NK-92 treated with Interleukin-12 subunit alpha and Interleukin-12 subunit beta, amount 100 ng/mL, for 24 hours (cell line): ENCODE data around the gene CHMP3.
"Not testable (repeated sequence)": the region's sequence is repeated elsewhere in the genome, so short reads cannot be mapped to it uniquely, and the experiment has no call there.

Source experiments
- DNase-seq: peaks from one replicate; lab custom pipeline; 2025; lab: John Stamatoyannopoulos, UW

The CHMP3 gene

DNA sequence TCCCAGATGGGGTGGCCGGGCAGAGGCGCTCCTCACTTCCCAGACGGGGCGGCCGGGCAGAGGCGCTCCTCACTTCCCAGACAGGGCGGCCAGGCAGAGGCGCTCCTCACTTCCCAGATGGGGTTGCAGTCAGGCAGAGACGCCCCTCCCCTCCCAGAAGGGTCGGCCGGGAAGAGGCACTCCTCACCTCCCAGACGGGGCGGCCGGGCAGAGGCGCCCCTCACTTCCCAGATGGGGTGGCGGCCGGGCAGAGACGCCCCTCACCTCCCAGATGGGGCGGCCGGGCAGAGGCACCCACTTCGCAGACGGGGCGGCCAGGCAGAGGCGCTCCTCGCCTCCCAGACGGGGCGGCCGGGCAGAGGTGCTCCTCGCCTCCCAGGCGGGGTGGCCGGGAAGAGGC lies 13.8 kb downstream of the CHMP3 start:
- not testable (repeated sequence) for DNase-seq

DNA sequence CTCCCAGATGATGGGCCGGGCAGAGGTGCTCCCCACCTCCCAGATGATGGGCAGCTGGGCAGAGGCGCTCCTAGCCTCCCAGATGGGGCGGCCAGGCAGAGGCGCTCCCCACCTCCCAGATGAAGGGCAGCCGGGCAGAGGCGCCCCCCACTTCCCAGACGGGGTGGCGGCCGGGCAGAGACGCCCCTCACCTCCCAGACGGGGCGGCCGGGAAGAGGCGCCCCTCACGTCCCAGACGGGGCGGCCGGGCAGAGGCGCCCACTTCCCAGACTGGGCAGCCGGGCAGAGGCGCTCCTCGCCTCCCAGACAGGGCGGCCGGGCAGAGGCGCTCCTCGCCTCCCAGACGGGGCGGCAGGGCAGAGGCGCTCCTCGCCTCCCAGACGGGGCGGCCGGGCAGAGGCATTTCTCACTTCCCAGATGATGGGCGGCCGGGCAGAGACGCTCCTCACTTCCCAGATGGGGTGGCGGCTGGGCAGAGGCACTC lies 14.3 kb downstream of the CHMP3 start:
- DNase-seq: not testable (repeated sequence)

DNA sequence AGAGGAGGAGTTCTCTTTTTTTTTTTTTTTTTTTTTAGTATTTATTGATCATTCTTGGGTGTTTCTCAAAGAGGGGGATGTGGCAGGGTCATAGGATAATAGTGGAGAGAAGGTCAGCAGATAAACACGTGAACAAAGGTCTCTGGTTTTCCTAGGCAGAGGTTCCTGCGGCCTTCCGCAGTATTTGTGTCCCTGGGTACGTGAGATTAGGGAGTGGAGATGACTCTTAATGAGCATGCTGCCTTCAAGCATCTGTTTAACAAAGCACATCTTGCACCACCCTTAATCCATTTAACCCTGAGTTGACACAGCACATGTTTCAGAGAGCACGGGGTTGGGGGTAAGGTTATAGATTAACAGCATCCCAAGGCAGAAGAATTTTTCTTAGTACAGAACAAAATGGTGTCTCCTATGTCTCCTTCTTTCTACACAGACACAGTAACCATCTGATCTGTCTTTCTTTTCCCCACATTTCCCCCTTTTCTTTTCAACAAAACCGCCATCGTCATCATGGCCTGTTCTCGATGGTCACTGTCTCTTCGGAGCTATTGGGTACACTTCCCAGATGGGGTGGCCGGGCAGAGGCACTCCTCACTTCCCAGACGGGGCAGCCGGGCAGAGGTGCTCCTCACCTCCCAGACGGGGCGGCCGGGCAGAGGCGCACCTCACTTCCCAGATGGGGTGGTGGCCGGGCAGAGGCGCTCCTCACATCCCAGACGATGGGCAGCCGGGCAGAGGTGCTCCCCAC lies 14.9 kb downstream of the CHMP3 start:
- DNase-seq: not testable (repeated sequence)

DNA sequence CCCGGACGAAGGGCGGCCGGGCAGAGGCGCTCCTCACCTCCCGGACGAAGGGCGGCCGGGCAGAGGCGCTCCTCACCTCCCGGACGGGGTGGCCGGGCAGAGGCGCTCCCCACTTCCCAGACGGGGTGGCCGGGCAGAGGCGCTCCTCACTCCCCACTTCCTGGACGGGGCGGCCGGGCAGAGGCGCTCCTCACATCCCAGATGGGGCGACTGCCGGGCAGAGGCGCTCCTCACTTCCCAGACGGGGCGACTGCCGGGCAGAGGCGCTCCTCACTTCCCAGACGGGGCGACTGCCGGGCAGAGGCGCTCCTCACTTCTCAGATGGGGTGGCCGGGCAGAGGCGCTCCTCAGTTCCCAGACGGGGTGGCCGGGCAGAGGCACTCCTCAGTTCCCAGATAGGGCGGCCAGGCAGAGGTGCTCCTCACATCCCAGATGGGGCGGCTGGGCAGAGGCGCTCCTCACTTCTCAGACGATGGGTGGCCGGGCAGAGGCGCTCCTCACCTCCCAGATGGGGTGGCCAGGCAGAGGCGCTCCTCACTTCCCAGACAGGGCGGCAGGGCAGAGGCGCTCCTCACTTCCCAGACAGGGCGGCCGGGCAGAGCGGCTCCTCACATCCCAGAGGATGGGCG lies 17.8 kb downstream of the CHMP3 start:
- not testable (repeated sequence) for DNase-seq

DNA sequence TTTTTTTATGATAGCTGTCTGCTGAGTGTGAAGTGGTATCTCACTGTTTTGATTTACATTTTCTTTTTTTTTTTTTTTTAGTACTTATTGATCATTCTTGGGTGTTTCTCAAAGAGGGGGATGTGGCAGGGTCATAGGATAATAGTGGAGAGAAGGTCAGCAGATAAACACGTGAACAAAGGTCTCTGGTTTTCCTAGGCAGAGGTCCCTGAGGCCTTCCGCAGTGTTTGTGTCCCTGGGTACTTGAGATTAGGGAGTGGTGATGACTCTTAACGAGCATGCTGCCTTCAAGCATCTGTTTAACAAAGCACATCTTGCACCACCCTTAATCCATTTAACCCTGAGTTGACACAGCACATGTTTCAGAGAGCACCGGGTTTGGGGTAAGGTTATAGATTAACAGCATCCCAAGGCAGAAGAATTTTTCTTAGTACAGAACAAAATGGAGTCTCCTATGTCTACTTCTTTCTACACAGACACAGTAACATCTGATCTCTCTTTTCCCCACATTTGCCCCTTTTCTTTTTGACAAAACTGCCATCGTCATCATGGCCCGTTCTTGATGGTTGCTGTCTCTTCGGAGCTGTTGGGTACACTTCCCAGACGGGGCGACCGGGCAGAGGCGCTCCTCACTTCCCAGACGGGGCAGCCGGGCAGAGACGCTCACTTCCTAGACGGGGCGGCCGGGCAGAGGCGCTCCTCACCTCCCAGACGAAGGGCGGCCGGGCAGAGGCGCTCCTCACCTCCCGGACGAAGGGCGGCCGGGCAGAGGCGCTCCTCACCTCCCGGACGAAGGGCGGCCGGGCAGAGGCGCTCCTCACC lies 18.8 kb downstream of the CHMP3 start:
- DNase-seq: not testable (repeated sequence)

DNA sequence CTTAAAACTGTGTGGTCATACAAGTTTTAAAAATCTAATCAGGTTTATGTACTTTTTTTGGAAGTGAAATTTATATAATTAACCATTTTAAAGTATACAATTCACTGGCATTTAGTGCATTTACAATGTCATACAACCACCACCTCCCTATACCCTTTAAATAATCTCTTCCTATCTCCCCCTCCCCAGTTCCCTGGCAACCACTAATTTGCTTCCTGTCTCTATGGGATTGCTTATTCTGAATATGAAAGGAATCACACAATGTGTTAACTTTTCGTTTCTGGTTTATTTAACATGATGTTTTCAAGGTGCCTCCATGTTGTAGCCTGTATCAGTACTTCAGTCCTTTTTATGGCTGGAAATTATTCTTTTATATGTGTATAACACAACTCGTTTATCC lies 19.4 kb downstream of the CHMP3 start:
- DNase-seq: no peak

DNA sequence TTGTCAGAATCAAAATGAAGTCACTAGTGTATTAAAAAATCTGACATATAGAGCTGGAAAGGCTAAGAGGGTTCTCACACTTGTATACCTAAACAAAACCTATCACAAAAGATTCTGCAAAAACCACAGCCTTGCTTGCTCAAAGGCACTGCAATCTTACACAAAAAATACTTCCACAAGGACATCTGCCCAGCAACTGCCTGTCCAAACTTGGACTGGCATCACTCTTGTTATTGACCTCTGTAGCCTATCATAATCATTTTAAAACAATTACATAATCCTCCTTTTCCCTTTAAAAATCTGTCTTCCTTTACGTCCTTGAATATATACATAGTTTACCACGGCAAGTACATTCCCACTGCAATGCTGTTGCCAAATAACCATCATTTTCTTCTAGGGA lies 19.9 kb downstream of the CHMP3 start:
- no peak for DNase-seq

DNA sequence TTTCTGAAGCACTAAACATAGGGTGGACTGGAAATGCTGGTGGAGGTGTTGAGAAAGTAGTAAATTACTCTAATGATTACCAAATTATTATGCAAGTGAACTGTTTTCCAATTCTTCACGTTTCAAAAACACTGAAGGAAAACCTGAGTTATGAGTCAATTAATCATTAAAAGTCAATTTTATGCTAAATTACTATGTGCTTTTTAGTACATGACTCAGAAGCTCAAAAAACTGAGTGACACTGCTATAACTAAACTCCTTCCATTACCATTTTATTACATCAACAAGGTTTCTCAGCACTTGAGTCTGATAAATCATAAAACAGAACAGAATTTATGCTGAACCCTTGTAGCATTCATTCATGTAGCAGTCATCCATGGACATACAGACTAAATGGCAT lies 20.4 kb downstream of the CHMP3 start:
- no peak for DNase-seq

DNA sequence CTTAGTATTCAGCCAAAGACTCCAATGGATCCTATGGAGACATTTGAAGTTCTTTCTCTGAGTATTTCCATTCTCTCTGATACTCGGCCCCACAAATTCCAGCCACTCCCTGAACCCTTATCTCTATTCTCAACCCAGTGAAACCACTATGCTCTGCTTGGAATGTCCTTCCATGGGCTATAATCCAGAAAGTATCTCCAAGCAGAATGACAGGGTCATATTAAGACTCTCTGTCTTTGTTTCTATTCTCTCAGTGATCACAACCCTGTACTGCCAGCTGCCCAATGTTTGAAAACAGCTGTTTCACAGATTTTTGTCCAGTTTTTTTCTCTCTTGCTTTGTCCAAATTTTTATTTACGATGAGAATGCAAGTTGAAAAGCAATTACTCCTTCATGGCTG lies 21.9 kb downstream of the CHMP3 start:
- DNase-seq: no peak

DNA sequence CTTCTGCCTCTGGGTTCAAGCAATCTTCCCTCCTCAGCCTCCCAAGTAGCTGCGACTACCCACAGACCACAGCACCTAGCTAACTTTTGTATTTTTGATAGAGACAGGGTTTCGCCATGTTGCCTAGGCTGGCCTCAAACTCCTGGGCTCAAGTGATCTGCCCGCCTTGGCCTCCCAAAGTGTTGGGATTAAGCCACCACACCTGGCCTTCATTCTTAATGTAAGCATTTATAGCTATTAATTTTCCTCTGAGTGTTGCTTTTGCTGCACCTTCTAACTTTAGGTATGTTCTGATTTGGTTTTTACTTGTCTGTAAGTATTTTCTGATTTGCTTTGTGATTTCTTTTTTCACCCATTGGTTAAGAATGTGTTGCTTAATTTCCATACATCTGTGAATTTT lies 29.7 kb downstream of the CHMP3 start:
- no peak for DNase-seq

DNA sequence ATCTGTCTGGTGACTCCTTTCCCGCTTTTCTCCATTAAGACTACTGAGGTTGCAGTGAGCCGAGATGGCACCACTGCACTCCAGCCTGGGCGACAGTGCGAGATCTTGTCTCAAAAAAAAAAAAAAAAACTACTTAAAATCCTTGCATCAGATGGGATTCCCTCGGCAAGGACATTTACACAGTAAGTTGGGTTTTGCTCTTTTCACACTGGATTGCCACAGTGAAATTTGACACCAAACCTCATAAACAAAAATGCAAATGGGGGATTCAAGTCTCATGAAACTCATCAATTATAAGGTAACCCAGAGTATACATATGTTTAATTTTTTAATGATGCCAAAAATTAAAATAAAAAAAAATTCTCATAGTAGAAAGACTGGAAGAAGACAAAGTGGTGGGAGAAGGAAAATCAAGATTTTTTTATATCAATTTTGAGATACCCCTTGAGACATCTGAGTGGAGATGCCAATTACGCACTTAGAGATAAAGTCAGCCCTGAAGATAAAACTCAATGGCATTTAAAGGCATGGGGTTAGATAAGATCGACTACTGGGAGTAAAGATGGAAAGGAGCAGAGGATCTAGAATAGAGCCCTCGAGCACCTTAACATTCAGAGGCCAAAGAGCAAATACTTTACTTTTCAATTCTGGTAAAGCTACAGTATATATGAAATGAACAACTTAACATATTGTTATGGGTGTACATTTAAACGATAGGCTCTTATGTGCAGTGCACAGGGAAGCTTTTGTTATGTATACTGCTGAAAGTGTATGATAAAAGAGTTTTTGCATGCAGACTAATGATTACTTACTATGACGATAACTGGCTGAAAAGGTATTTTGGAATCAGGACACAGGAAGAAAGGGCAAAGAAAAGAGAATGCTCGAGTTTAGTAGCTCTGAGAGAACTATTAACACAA lies 37.6 kb downstream of the CHMP3 start:
- no peak for DNase-seq

DNA sequence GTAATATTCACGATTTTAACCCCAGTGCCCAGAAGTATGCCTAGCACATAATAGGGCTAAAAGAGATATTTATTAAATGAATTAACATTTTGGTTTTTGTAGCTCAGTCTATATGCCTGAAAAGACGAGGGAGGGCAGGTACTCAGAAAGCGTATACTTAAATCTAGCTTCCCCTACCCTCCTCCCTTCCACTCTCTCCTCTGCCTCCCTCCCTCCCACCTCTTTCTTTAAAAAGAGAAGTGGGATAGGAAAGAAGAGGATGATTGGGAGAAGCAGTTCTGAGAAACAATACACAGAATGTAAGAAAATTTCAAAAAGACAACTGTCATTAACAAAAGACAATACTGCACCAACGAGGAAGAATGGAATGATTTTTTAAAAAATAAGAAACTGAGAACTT lies 39.8 kb downstream of the CHMP3 start:
- DNase-seq: no peak

DNA sequence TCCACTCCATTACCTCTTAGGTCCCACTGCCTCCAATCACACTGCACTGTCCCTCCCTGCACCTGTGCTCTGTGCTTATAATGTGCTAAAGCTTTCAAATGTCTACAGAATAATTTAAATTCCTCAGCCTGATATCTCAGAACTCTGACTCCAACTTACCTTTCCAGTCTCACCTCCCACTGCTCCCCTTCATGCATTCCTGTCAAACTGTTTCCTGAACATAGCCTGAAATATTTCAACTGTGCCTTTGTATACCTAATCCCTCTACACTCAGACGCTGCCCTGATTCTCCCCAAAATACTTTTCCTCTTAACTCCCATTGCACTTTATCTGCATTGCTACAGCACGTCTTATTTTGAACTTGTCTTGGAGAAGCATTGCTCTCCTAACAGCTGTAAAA lies 40.5 kb downstream of the CHMP3 start:
- DNase-seq: no peak

DNA sequence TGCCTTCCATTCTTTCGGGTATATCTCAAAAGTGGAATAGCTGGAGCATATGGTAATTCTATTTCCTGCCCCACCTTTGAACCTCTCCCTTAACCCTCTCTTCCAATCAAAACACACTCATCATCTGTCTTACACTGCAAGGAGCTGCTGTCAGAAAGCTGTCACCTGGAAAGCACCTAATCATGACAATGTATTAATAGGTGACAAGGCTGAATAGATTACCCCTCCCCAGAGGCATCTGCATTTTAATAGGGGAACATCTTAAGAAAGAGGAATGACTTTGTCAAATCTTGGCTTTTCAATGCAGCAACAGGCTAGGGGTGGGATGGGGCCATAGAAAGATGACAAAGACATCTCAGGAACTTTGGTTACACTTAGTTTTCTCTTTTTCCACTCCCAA lies 41.3 kb downstream of the CHMP3 start:
- DNase-seq: no peak

DNA sequence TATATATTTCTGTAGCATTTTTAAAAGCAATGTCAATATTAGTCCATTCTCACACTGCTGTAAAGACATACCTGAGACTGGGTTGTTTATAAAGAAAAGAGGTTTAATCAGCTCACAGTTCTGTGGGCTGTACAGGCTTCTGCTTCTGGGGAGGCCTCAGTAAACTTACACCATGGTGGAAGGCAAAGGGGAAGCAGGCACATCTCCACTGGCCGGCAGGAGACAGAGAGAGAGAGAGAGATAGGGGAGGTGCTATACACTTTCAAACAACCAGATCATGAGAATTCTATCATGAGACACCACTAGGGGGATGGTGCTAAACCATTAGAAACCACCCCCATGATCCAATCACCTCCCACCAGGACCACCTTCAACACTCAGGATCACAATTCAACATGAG lies 43.1 kb downstream of the CHMP3 start:
- no peak for DNase-seq

DNA sequence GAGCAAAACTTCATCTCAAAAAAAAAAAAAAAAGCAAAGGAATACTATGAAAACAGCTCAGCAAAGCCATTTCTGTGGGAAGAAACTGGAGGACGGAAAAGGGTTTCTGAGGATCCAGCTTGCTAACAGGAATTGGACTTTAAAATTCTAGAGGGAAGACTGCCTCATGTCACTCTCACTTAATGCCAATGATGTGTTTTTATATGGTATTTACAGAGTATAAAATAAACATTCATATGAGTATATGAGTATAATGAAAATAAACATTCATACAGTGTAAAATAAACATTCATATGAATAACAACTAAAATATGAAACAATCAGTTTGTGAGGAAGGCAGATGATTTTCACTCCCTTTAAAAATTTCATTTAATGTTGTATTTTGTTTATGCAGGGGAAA lies 43.9 kb downstream of the CHMP3 start:
- DNase-seq: no peak

DNA sequence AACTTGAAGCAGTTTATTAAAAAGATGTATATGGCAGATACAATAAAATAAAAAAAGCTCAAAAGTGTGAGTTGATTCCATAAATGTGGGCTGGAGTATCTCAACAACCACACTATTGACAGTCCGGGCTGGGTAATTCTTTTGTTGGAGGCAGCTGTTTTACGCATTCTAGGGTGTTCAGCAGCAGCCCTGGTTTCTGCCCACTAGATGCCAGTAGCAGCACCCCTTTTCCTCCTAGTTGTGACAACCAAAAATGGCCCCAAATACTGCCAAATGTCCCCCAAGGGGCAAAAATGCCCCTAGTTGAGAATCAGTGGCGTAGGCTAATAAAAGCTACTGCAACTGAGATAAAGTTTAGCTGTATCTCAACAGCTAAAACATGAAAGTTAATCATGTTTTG lies 44.8 kb downstream of the CHMP3 start:
- DNase-seq: no peak

DNA sequence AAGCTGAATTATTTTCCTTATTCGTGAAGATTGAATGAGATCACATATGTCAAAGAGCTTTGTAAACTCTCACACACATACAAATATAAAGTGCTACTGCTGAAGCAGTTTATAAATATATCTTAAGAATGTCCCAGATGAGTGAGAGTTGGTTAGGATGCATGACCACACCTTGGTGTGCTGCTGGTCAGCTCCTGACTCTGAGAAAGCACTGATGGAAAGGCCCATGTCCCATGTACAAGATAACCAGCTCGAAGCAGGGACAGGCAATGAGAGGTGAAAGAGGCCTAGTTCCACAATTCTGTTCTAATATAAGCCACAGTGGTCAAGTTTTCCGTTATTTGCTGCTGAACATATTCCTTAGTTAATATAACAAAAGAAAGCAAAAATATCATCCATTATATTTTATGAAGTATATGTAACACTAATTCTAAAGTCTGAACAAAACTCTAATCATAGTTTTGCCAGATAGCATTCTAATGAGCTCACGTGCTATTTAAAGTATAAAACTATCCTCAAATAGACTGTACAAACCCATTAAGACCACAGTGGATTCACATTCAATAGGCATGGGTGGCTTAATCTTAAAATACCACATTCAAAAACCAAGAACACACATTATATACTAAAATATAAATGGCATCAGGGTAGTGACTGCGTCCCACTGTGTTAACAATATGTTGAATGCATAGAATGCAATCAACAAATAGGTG lies 49.1 kb downstream of the CHMP3 start:
- no peak for DNase-seq

DNA sequence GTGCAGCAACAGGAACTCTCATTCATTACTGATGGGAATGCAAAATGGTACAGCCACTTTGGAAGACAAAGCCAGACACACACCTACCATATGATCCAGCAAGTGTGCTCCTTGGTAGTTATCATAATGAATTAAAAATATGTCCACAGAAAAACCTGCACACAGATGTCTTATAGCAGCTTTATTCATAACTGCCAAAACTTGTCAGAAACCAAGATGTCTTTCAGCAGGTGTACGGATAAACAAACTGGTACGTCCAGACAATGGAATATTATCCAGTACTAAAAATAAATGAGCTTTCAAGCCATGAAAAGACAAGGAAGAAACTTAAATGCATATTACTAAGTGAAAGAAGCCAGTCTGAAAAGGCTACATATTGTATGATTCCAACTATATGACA lies 50.4 kb downstream of the CHMP3 start:
- no peak for DNase-seq

DNA sequence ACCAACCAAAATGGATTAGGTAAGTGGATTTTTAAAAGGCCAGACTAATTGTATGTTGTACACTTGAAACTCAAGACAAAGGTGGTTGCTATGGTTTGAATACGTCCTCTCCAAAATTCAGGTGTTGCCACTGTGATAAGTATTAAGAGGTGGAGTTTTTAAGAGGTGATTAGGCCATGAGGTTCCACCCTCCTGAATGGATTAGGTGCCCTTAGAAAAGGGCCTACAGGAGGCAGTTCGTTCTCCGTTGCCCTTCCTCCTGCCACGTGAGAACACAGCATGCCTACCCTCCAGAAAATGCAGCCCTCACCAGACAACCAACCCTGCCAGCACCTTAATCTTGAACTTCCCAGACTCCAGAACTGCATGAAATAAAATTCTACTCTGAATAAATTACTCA lies 51.2 kb downstream of the CHMP3 start:
- DNase-seq: no peak

DNA sequence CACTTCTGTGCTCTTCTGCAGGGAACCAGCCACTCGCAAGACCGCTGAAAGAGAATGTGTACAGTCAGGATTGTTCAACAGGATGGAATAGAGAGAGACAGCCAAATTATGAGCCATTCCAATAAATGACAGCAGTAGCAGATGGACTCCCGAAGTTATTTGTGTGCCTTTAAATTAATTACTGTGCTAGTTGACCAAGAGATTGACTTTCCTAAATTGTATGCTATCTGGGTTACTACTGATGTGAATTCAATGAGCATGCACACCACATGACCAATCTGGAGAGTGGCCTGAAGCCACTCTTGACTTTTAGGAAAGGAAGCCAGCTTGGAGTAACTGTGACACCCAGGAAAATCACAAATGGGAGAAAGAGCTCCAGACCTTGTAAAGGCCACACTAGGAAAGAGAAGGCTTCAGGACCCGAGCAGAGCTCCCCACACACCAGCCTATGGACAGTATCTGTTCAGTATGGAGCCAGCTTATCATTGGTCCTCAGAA lies 52.8 kb downstream of the CHMP3 start:
- DNase-seq: no peak
